Spleen (tissue), 7 donors: ENCODE measurements around the gene CASTOR1.
A peak's percentile ranks its signal among the peaks of the same experiment; 100 is the strongest.

Experiments
- POLR2A ChIP-seq, 3 donors: fragments of 450-650 bp; IDR thresholded peaks; one replicate each; pipeline ENCODE4 v1.5.1; 2017; ENCODE audit warnings: antibody characterized with exemption in 3 of 3, mild to moderate bottlenecking in 1 of 3
- POLR2AphosphoS5 ChIP-seq, 3 donors: sonication (generic); formaldehyde crosslinking; IDR thresholded peaks; one replicate each; pipeline ENCODE4 v1.5.1; 2017; ENCODE audit warnings: antibody characterized with exemption in 3 of 3
- TF ChIP-seq, protein P1 (sequence below), 11 experiments: fragments of 200-600 bp in 7 of 11; fragments of 450-650 bp in 4 of 11; sonication (generic) in 4 of 11; IDR thresholded peaks in 8 of 11; conservative IDR thresholded peaks in 3 of 11; 1 replicate in 7 of 11; 2 replicates in 4 of 11; pipeline versions ENCODE4 v1.4.0 to v1.8.0; 2016 to 2021; ENCODE audit warnings: antibody characterized with exemption in 11 of 11, inconsistent platforms in 4 of 11, mild to moderate bottlenecking in 1 of 11
- donor health status: DM: no; HTN: no; CAD: no; lungs with moderate emphysema.
- donor health status: DM: no; HTN: no; CAD: no.
- donor health status: DM: no; HTN: no; CAD: no.

DNA sequence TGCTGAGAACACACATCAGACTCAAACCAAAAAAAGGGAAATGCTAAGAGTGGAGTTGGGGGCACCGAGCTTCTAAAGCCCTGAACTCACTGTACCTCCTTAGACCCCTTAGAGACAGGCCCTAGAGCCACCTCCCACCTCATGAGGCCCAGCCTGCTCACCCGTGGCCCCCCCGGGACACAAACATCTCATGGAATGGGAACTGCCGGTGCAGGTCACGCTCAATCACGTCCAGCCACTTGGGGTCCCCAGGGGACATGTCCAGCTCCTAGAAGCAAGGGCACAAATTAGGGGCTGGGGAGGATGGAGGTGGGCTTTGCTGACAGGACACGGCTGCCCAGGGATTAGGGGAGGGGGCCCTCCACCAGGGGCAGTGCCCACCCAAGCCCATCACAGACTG, 6.3 kb upstream of the CASTOR1 start:
- TF ChIP-seq POLR2A (IDR thresholded peaks at IDR 0.05) (no peak), POLR2AphosphoS5 (IDR thresholded peaks at IDR 0.05) (peak in 1 of 3 donors; percentile 34)
- TF ChIP-seq, protein P1, sequence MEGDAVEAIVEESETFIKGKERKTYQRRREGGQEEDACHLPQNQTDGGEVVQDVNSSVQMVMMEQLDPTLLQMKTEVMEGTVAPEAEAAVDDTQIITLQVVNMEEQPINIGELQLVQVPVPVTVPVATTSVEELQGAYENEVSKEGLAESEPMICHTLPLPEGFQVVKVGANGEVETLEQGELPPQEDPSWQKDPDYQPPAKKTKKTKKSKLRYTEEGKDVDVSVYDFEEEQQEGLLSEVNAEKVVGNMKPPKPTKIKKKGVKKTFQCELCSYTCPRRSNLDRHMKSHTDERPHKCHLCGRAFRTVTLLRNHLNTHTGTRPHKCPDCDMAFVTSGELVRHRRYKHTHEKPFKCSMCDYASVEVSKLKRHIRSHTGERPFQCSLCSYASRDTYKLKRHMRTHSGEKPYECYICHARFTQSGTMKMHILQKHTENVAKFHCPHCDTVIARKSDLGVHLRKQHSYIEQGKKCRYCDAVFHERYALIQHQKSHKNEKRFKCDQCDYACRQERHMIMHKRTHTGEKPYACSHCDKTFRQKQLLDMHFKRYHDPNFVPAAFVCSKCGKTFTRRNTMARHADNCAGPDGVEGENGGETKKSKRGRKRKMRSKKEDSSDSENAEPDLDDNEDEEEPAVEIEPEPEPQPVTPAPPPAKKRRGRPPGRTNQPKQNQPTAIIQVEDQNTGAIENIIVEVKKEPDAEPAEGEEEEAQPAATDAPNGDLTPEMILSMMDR (IDR thresholded peaks at IDR 0.05 in 8 of 11, conservative IDR thresholded peaks at IDR 0.05 in 3 of 11) = no peak
